HepG2 (cell line): ENCODE measurements around the gene MAP1B. TPM values are rescaled to one million over a fixed set of nuclear protein-coding genes. Genes with fewer than 3 reads are reported as not detected.

Source experiments
- ATAC-seq: fragments of 200-7000 bp; cut with Tn5 transposase; 3 replicates; pipeline ENCODE4 v1.9.1; 2020; ENCODE audit warnings: mild to moderate bottlenecking, moderate library complexity
- BruUV-seq: library from RNA; stranded (reverse); fragments of 400-500 nt; replicated peaks from 2 replicates; lab custom pipeline; 2021; lab: Mats Ljungman, UMichigan
- CTCF ChIA-PET: fragments of 300-600 bp; formaldehyde crosslinking; extraction: SDS; loops from one replicate; lab custom pipeline; 2021; ENCODE audit warnings: low total read pairs, inconsistent platforms, low intra/inter-chr PET ratio; lab: Yijun Ruan, JAX
- POLR2A ChIA-PET: fragments of 350-600 bp; sonication (Branson Sonifier 250); formaldehyde crosslinking; loops from one replicate; lab custom pipeline; 2020; ENCODE audit warnings: antibody characterized with exemption, inconsistent platforms; lab: Yijun Ruan, JAX
- DNase-seq: peaks from one replicate; pipeline ENCODE4 v3.0.0-alpha.2; 2015; ENCODE audit warnings: low spot score
- FAIRE-seq: peaks from 3 replicates; lab custom pipeline; 2011; peaks lifted over from hg19 to GRCh38; lab: Jason Lieb, UNC
- H2AFZ ChIP-seq: one replicate; pipeline ENCODE4 v1.6.1; 2011; ENCODE audit warnings: low read length, inconsistent platforms
- H3K27ac ChIP-seq: fragments of 300-600 bp; 3 replicates; pipeline ENCODE4 v1.8.0; 2011; ENCODE audit warnings: mixed run types, mild to moderate bottlenecking, mixed read lengths, low read length, inconsistent platforms; ENCODE audit not compliant: insufficient read depth; ENCODE audit errors: extremely low read length
- H3K27me3 ChIP-seq, 2 experiments: fragments of 200-600 bp in 1 of 2; 2 replicates in 1 of 2; 3 replicates in 1 of 2; pipeline versions ENCODE4 v1.6.0 to v1.8.0; 2011; ENCODE audit warnings: low read length in 2 of 2, mild to moderate bottlenecking in 2 of 2, moderate library complexity in 2 of 2, inconsistent platforms in 1 of 2; ENCODE audit not compliant: insufficient read depth in 2 of 2, control insufficient read depth in 1 of 2
- H3K36me3 ChIP-seq, 2 experiments: fragments of 200-600 bp in 1 of 2; replicated peaks in 1 of 2; 2 replicates in 1 of 2; 3 replicates in 1 of 2; pipeline versions ENCODE4 v1.5.1 to v1.8.0; 2011; ENCODE audit warnings: low read length in 2 of 2, inconsistent platforms in 1 of 2; ENCODE audit not compliant: insufficient read depth in 2 of 2, control insufficient read depth in 1 of 2
- H3K4me1 ChIP-seq: 2 replicates; pipeline ENCODE4 v1.5.1; 2012; ENCODE audit warnings: low read length, inconsistent platforms; ENCODE audit not compliant: insufficient read depth
- H3K4me2 ChIP-seq: 2 replicates; pipeline ENCODE4 v1.6.0; 2011; ENCODE audit warnings: low read depth, low read length, inconsistent platforms
- H3K4me3 ChIP-seq, 3 experiments: fragments of 200-600 bp in 1 of 3; sonication (generic), shearing (Covaris generic) in 1 of 3; replicated peaks in 1 of 3; 2 replicates each; pipeline ENCODE4 v1.5.1; 2011 to 2016; ENCODE audit warnings: low read length in 3 of 3, inconsistent platforms in 2 of 3, low read depth in 2 of 3, mild to moderate bottlenecking in 2 of 3, control low read depth in 1 of 3, mixed read lengths in 1 of 3; ENCODE audit not compliant: insufficient read depth in 1 of 3
- H3K79me2 ChIP-seq: one replicate; pipeline ENCODE4 v1.6.1; 2011; ENCODE audit warnings: low read length, inconsistent platforms; ENCODE audit not compliant: insufficient read depth
- H3K9ac ChIP-seq: 2 replicates; pipeline ENCODE4 v1.6.0; 2011; ENCODE audit warnings: mild to moderate bottlenecking, low read depth, low read length, inconsistent platforms; ENCODE audit not compliant: insufficient read depth
- H3K9me3 ChIP-seq: 2 replicates; pipeline ENCODE4 v1.5.1; 2012; ENCODE audit warnings: mild to moderate bottlenecking, low read length
- H4K20me1 ChIP-seq: 2 replicates; pipeline ENCODE4 v1.6.0; 2011; ENCODE audit warnings: inconsistent platforms, mild to moderate bottlenecking, low read length, moderate library complexity; ENCODE audit not compliant: insufficient read depth
- CREB1 ChIP-seq, 2 experiments: fragments of 450-650 bp in 1 of 2; IDR thresholded peaks; 2 replicates each; pipeline ENCODE4 v1.6.1; 2016 to 2017; ENCODE audit warnings: control low read depth in 1 of 2, mild to moderate bottlenecking in 1 of 2, missing compliant biosample characterization in 1 of 2, missing genetic modification characterization in 1 of 2
- IRF1 ChIP-seq: sonication (generic); formaldehyde crosslinking; IDR thresholded peaks from 2 replicates; pipeline ENCODE4 v1.4.0; 2020; ENCODE audit warnings: low read depth, mild to moderate bottlenecking, missing genetic modification reagents
- MIER2 ChIP-seq: IDR thresholded peaks from 2 replicates; pipeline ENCODE4 v1.6.1; 2016; ENCODE audit warnings: missing biosample characterization, missing genetic modification reagents
- RFX5 ChIP-seq: IDR thresholded peaks from 2 replicates; pipeline ENCODE4 v1.6.1; 2011; ENCODE audit warnings: low read depth, low read length, improper control_type of control experiment
- SMAD3 ChIP-seq: sonication (generic); formaldehyde crosslinking; IDR thresholded peaks from 2 replicates; pipeline ENCODE4 v1.4.0; 2020; ENCODE audit warnings: missing genetic modification reagents
- XBP1 ChIP-seq: sonication (generic); formaldehyde crosslinking; IDR thresholded peaks from 2 replicates; pipeline ENCODE4 v1.5.0; 2020; ENCODE audit warnings: missing genetic modification reagents
- ZNF205 ChIP-seq: IDR thresholded peaks from 2 replicates; pipeline ENCODE4 v1.6.1; 2018; ENCODE audit warnings: missing biosample characterization, missing genetic modification reagents
- ZXDC ChIP-seq: sonication (generic); formaldehyde crosslinking; IDR thresholded peaks from 2 replicates; pipeline ENCODE4 v1.5.0; 2020; ENCODE audit warnings: mild to moderate bottlenecking, missing genetic modification reagents
- WGBS: methylation state at CpG from one replicate; pipeline ENCODE4 v1.1.6; 2017; ENCODE audit warnings: low lambda C conversion rate; 5-methylcytosine and 5-hydroxymethylcytosine counted together
- in situ Hi-C: cut with HindIII; loops from 2 replicates; pipeline ENCODE4 v1.10.0; 2017; ENCODE audit warnings: low pct_unique_long_range_greater_than_20kb; ENCODE audit not compliant: extremely low pct_ligation_motif_present
- intact Hi-C: fragments of 100-400 bp; cut with micrococcal nuclease; formaldehyde crosslinking; loops from one replicate; pipeline ENCODE4 v1.10.0; 2022; ENCODE audit not compliant: unreplicated experiment
- polyA plus RNA-seq, 8 experiments: library from polyadenylated mRNA; depleted of rRNA in 3 of 8; stranded (reverse) in 7 of 8; unstranded in 1 of 8; fragments of >200 nt; fragmentation: Illumina TruSeq in 4 of 8; extraction: Trizol in 4 of 8; gene quantifications; 2 replicates each; pipeline versions ENCODE4 v1.2.1 to v1.2.3, GENCODE V29; 2011 to 2016; ENCODE audit warnings: low read depth in 4 of 8, missing spikeins in 1 of 8, mixed read lengths in 1 of 8; ENCODE audit not compliant: insufficient read depth in 1 of 8
- total RNA-seq, 5 experiments: library from RNA; depleted of rRNA; stranded (reverse); fragments of >200 nt; fragmentation: Illumina TruSeq; extraction: Trizol; gene quantifications; 2 replicates each; pipeline ENCODE4 v1.2.3, GENCODE V29; 2016; ENCODE audit warnings: low read depth in 1 of 5
- TF ChIP-seq, protein P1 (sequence below), 2 experiments: fragments of 450-650 bp in 1 of 2; sonication (generic) in 1 of 2; formaldehyde crosslinking; IDR thresholded peaks; 2 replicates each; pipeline versions ENCODE4 v1.5.0 to v1.8.0; 2020 to 2022; ENCODE audit warnings: mild to moderate bottlenecking in 1 of 2, missing genetic modification reagents in 1 of 2
- TF ChIP-seq, protein P2 (sequence below): sonication (generic); formaldehyde crosslinking; IDR thresholded peaks from 2 replicates; pipeline ENCODE4 v1.5.0; 2020; ENCODE audit warnings: missing genetic modification reagents

MAP1B gene
- total and polyA plus RNA-seq, 2 of the 13 experiments (the other 11 are each of a cell fraction or from before 2014, with no cell fraction given), result 3.3 to 6.2 TPM

- TF ChIP-seq ZXDC (CRISPR knock-in tag), result no peak
- no peak for TF ChIP-seq RFX5
Measured at GRCh38 chr5:72082048-72082447, 25.2 kb upstream of the MAP1B start (continued).

GRCh38 chr5:72084876-72085275 is 22.4 kb upstream of the MAP1B start:
- CTCF ChIA-PET, result no interaction called here
- Histone ChIP-seq H4K20me1 (no peaks in the 10 kb centered on the region), H3K36me3 (no peaks in the 10 kb centered on the region), H3K79me2 (no peaks in the 10 kb centered on the region), H3K27me3 (no peaks in the 10 kb centered on the region; a peak in 1 of 5 replicates), H3K27ac (no peak overlapping the region), H3K4me1 (no peaks in the 10 kb centered on the region), H2AFZ (no peak overlapping the region), H3K9me3 (no peaks in the 10 kb centered on the region), H3K4me2 (no peak overlapping the region), H3K9ac (no peak overlapping the region), H3K4me3 (no peak overlapping the region)
- no peak for DNase-seq
- no peak for ATAC-seq
- in situ Hi-C loops (no loop called here), intact Hi-C loops (no loop called here)
- no TSS peak for BruUV-seq
- POLR2A ChIA-PET, result no interaction called here
- TF ChIP-seq, protein P1, sequence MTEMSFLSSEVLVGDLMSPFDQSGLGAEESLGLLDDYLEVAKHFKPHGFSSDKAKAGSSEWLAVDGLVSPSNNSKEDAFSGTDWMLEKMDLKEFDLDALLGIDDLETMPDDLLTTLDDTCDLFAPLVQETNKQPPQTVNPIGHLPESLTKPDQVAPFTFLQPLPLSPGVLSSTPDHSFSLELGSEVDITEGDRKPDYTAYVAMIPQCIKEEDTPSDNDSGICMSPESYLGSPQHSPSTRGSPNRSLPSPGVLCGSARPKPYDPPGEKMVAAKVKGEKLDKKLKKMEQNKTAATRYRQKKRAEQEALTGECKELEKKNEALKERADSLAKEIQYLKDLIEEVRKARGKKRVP (CRISPR knock-in tag; IDR thresholded peaks at IDR 0.05), result no peak
- TF ChIP-seq IRF1 (CRISPR knock-in tag), result no peak
- no peak for TF ChIP-seq MIER2
- no peak for TF ChIP-seq SMAD3 (CRISPR knock-in tag)
- TF ChIP-seq, protein P2, sequence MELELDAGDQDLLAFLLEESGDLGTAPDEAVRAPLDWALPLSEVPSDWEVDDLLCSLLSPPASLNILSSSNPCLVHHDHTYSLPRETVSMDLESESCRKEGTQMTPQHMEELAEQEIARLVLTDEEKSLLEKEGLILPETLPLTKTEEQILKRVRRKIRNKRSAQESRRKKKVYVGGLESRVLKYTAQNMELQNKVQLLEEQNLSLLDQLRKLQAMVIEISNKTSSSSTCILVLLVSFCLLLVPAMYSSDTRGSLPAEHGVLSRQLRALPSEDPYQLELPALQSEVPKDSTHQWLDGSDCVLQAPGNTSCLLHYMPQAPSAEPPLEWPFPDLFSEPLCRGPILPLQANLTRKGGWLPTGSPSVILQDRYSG, result no peak
- TF ChIP-seq XBP1 (CRISPR knock-in tag), result no peak
- TF ChIP-seq CREB1 (IDR thresholded peaks at IDR 0.05), result no peak
- TF ChIP-seq CREB1 (CRISPR knock-in tag; IDR thresholded peaks at IDR 0.05), result no peak
- no peak for TF ChIP-seq ZNF205 (CRISPR knock-in tag)
- 100% methylated on average over 4 of the region's 4 CpGs for WGBS
- FAIRE-seq, result no peak
